HG02852 (cell line): ENCODE measurements around the gene LMBR1.
"Not testable (repeated sequence)": the region's sequence is repeated elsewhere in the genome, so short reads cannot be mapped to it uniquely, and the experiment has no call there.

ENCODE experiments used
- ATAC-seq: cut with Tn5 transposase; IDR thresholded peaks from one replicate; pipeline ENCODE4 v1.9.1; 2021; ENCODE audit warnings: mild to moderate bottlenecking, moderate library complexity; ENCODE audit not compliant: unreplicated experiment

Gene LMBR1

GRCh38 chr7:156702399-156702798 is 190.6 kb downstream of the LMBR1 start:
- ATAC-seq, result no peak

GRCh38 chr7:156701787-156702186 is 191.2 kb downstream of the LMBR1 start:
- not testable (repeated sequence) for ATAC-seq

- not testable (repeated sequence) for ATAC-seq
These were observed 194.5 kb downstream of the LMBR1 start for GRCh38 chr7:156698512-156698911.

GRCh38 chr7:156697283-156697682 is 195.7 kb downstream of the LMBR1 start:
- ATAC-seq, result not testable (repeated sequence)

- ATAC-seq, result no peak
These were observed 199.4 kb downstream of the LMBR1 start for GRCh38 chr7:156693627-156694026.

GRCh38 chr7:156692849-156693248 is 200.1 kb downstream of the LMBR1 start:
- no peak for ATAC-seq

- no peak for ATAC-seq
These were observed 201.2 kb downstream of the LMBR1 start for GRCh38 chr7:156691764-156692163.

- no peak for ATAC-seq
These were observed 208.3 kb downstream of the LMBR1 start for GRCh38 chr7:156684661-156685060.

GRCh38 chr7:156684251-156684650 is 208.7 kb downstream of the LMBR1 start:
- ATAC-seq, result no peak

GRCh38 chr7:156682928-156683327 is 210.1 kb downstream of the LMBR1 start:
- no peak for ATAC-seq

GRCh38 chr7:156680281-156680680 is 212.7 kb downstream of the LMBR1 start:
- ATAC-seq, result no peak

GRCh38 chr7:156677374-156678054 is 215.5 kb downstream of the LMBR1 start:
- ATAC-seq, result no peak

- ATAC-seq, result no peak
These were observed 216.7 kb downstream of the LMBR1 start for GRCh38 chr7:156676263-156676662.

GRCh38 chr7:156675721-156676120 is 217.3 kb downstream of the LMBR1 start:
- ATAC-seq, result no peak

- no peak for ATAC-seq
These were observed 219.1 kb downstream of the LMBR1 start for GRCh38 chr7:156673902-156674301.

GRCh38 chr7:156673454-156673853 is 219.5 kb downstream of the LMBR1 start:
- no peak for ATAC-seq

- no peak for ATAC-seq
These were observed 223.8 kb downstream of the LMBR1 start for GRCh38 chr7:156669035-156669828.

GRCh38 chr7:156668130-156668741 is 224.7 kb downstream of the LMBR1 start:
- ATAC-seq, result no peak

GRCh38 chr7:156667110-156667426 is 225.9 kb downstream of the LMBR1 start:
- ATAC-seq, result no peak

- ATAC-seq, result no peak
These were observed 226.4 kb downstream of the LMBR1 start for GRCh38 chr7:156666368-156667109.

GRCh38 chr7:156665101-156665500 is 227.9 kb downstream of the LMBR1 start:
- ATAC-seq, result no peak
